ENCODE measurements around the gene MSI2.

The MSI2 gene

GRCh38 chr17:57580055-57580739 lies 323.9 kb downstream of the MSI2 start:
- H3K4me3 ChIP-seq (ENCODE audit: low read depth, low read length): no peak overlapping the region
- TF ChIP-seq, protein P1, sequence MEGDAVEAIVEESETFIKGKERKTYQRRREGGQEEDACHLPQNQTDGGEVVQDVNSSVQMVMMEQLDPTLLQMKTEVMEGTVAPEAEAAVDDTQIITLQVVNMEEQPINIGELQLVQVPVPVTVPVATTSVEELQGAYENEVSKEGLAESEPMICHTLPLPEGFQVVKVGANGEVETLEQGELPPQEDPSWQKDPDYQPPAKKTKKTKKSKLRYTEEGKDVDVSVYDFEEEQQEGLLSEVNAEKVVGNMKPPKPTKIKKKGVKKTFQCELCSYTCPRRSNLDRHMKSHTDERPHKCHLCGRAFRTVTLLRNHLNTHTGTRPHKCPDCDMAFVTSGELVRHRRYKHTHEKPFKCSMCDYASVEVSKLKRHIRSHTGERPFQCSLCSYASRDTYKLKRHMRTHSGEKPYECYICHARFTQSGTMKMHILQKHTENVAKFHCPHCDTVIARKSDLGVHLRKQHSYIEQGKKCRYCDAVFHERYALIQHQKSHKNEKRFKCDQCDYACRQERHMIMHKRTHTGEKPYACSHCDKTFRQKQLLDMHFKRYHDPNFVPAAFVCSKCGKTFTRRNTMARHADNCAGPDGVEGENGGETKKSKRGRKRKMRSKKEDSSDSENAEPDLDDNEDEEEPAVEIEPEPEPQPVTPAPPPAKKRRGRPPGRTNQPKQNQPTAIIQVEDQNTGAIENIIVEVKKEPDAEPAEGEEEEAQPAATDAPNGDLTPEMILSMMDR (conservative IDR thresholded peaks at IDR 0.05; ENCODE audit: low read depth, low read length): no peak
- no peak for DNase-seq (ENCODE audit: low read depth)

DNA sequence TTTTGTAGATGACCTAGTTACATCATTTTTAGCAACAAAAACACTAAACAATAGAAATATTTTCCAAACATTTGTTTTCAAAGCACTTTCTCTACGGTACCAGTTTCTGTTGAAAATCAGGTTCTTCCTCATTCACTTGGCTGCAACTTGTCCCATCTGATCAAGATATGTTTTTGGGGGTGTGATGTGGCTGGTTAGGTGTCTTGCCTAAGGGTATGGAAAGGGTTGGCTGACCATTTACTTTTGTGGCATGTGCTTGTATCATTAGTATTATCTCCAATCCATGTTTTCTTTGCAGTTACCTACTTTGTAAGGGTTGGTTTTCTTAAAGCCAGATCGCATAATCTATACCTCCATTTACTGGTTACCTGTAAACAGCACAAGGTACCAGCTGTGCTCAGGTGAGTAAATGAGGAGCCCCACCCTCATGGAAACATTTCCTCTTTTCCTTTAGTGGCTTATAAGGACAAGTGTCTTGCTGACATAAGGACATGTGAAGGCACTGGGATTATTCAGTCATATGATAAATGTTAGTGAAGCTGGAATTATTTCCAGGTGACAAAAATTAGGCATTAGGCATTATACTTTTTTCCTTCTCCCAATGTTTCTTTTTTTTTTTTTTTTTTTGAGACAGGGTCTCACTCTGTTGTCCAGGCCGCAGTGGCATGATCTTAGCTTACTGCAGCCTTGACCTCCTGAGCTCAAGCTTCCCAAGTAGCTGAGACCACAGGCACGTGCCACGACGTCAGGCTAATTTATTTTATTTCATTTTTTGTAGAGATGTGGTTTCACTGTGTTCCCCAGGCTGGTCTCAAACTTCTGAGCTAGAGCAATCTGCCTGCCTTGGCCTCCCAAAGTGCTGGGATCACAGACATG lies 326.8 kb downstream of the MSI2 start:
- H3K4me3 ChIP-seq (ENCODE audit: low read depth, low read length): no peak overlapping the region
- TF ChIP-seq, protein P1 (conservative IDR thresholded peaks at IDR 0.05; ENCODE audit: low read depth, low read length): no peak
- DNase-seq (ENCODE audit: low read depth): no peak

DNA sequence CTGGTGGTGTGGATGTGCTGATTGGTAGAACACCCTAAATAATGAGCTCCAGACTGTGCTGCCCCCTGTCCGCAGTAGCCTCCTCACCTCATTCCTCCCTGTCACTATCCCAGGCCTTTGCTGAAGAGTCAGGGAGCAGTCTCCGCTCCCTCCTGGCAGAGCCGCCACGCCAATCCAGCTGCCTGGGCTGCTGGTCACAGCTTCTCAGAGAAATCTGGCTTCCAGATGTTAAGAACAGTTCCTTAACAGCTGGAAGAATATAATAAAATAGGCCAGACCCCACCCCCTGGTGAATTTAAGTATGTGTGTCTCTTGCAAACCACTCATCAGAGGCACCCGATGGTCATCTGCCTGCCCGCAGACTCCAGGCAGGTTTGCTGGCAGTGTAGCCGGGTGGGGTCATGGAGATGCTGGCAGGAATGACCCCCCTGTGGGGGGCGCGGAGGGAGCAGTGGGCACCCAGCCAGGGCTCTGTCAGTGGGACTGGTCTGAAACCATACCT lies 327.8 kb downstream of the MSI2 start:
- no peak overlapping the region for H3K4me3 ChIP-seq (ENCODE audit: low read depth, low read length)
- DNase-seq (ENCODE audit: low read depth): no peak
- TF ChIP-seq, protein P1 (conservative IDR thresholded peaks at IDR 0.05; ENCODE audit: low read depth, low read length): no peak

DNA sequence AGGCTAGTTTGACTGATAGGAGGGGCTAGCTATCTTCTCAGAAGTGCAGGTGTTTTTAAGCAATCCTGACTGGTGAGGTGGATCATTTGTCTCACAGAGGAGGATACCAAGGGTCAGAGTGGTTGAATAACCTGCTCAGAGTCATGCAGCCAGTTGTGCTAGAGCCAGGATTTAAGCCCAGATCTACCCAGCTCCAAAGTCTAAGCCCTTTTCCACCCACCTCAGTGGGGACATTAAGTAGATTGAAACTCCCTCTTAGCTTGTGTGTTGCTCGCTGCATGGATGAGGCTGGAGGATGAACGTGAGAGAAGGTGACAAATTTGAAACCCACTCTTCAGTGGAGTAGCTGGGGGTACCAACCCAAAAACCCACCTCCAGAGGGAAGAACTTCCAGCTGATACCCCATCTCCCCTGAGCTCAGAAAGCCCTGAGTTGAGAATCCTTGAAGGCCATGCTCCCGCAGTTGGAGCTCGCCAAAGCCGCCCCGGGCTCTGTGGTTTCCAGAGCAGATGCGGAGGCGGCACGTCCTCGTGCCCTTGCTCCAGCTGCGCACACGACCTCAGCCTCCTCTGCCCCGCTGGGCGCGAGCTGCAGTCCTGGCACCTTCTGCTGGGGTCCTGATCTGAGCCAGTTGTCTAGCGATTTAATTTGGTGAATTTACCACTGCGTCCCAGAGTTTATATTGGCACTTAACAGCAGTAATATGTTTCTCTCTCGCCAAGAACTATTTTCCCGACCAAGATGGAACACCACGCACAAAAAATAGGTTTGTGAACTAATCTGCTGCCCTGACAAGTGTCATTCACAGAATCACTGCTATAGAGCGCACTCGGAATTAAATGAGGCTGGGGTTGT lies 329.2 kb downstream of the MSI2 start:
- no peak overlapping the region for H3K4me3 ChIP-seq (ENCODE audit: low read depth, low read length)
- DNase-seq (ENCODE audit: low read depth): no peak
- TF ChIP-seq, protein P1 (conservative IDR thresholded peaks at IDR 0.05; ENCODE audit: low read depth, low read length): no peak

DNA sequence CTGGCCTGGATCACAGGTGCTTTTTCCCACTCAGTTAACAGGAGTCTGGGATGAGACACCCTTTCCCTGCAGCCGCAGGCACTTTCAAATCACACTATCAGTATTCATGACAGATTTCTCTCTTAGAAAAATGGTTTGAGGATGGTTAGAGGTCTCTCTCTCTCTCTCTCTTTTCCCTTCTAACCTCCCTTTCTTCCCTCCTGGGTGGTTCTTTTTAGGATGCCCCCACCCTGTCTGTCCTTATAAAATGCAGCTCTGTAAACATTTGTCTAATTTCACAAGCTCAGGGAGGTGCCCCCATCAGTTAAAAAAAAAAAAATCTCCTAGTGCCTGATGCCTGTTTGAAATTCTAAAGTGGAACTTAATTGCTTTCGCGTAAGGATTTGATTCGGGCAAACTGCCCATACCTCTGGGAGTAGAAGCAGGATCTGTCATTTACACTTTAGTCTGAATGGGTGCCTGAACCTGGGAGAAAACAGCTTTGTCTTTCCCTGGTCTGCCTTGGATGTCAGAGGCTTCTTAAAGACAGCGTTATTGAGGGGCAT lies 329.9 kb downstream of the MSI2 start:
- TF ChIP-seq, protein P1 (conservative IDR thresholded peaks at IDR 0.05; ENCODE audit: low read depth, low read length): no peak
- H3K4me3 ChIP-seq (ENCODE audit: low read depth, low read length): no peak overlapping the region
- no peak for DNase-seq (ENCODE audit: low read depth)

DNA sequence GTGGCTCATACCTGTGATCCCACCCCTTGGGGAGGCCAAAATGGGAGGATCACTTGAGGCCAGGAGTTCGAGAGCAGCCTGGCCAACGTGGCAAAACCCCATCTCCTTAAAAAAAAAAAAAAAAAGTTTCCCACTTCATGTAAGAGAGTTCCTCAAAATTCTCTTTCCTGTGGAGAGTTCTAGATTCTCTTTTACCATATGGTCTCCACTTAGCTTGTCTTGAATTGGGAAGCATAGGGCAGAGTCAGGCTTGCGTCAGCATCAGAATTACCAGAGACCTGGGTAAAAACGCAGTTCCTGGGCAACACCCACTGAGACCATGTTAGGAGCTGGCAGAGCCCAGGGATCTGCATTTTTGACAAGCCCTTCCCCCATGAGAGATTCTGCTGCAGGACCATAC lies 330.4 kb downstream of the MSI2 start:
- DNase-seq (ENCODE audit: low read depth): no peak
- TF ChIP-seq, protein P1 (conservative IDR thresholded peaks at IDR 0.05; ENCODE audit: low read depth, low read length): no peak
- no peak overlapping the region for H3K4me3 ChIP-seq (ENCODE audit: low read depth, low read length)

Data from choroid plexus epithelial cell (primary cell).